HepG2 (cell line): ENCODE results near the gene PARP14. TPM values are rescaled to one million over a fixed set of nuclear protein-coding genes. Genes with fewer than 3 reads are reported as not detected.

ENCODE experiments used
- ATAC-seq: fragments of 200-7000 bp; cut with Tn5 transposase; 3 replicates; pipeline ENCODE4 v1.9.1; 2020; ENCODE audit warnings: mild to moderate bottlenecking, moderate library complexity
- BruUV-seq: library from RNA; stranded (reverse); fragments of 400-500 nt; replicated peaks from 2 replicates; lab custom pipeline; 2021; lab: Mats Ljungman, UMichigan
- CTCF ChIA-PET: fragments of 300-600 bp; formaldehyde crosslinking; extraction: SDS; loops from one replicate; lab custom pipeline; 2021; ENCODE audit warnings: low total read pairs, inconsistent platforms, low intra/inter-chr PET ratio; lab: Yijun Ruan, JAX
- POLR2A ChIA-PET: fragments of 350-600 bp; sonication (Branson Sonifier 250); formaldehyde crosslinking; loops from one replicate; lab custom pipeline; 2020; ENCODE audit warnings: antibody characterized with exemption, inconsistent platforms; lab: Yijun Ruan, JAX
- DNase-seq: peaks from one replicate; pipeline ENCODE4 v3.0.0-alpha.2; 2015; ENCODE audit warnings: low spot score
- FAIRE-seq: peaks from 3 replicates; lab custom pipeline; 2011; peaks lifted over from hg19 to GRCh38; lab: Jason Lieb, UNC
- H2AFZ ChIP-seq: one replicate; pipeline ENCODE4 v1.6.1; 2011; ENCODE audit warnings: low read length, inconsistent platforms
- H3K27ac ChIP-seq: fragments of 300-600 bp; 3 replicates; pipeline ENCODE4 v1.8.0; 2011; ENCODE audit warnings: mixed run types, mild to moderate bottlenecking, mixed read lengths, low read length, inconsistent platforms; ENCODE audit not compliant: insufficient read depth; ENCODE audit errors: extremely low read length
- H3K27me3 ChIP-seq, 2 experiments: fragments of 200-600 bp in 1 of 2; 2 replicates in 1 of 2; 3 replicates in 1 of 2; pipeline versions ENCODE4 v1.6.0 to v1.8.0; 2011; ENCODE audit warnings: low read length in 2 of 2, mild to moderate bottlenecking in 2 of 2, moderate library complexity in 2 of 2, inconsistent platforms in 1 of 2; ENCODE audit not compliant: insufficient read depth in 2 of 2, control insufficient read depth in 1 of 2
- H3K36me3 ChIP-seq, 2 experiments: fragments of 200-600 bp in 1 of 2; replicated peaks in 1 of 2; 2 replicates in 1 of 2; 3 replicates in 1 of 2; pipeline versions ENCODE4 v1.5.1 to v1.8.0; 2011; ENCODE audit warnings: low read length in 2 of 2, inconsistent platforms in 1 of 2; ENCODE audit not compliant: insufficient read depth in 2 of 2, control insufficient read depth in 1 of 2
- H3K4me1 ChIP-seq: 2 replicates; pipeline ENCODE4 v1.5.1; 2012; ENCODE audit warnings: low read length, inconsistent platforms; ENCODE audit not compliant: insufficient read depth
- H3K4me2 ChIP-seq: 2 replicates; pipeline ENCODE4 v1.6.0; 2011; ENCODE audit warnings: low read depth, low read length, inconsistent platforms
- H3K4me3 ChIP-seq, 3 experiments: fragments of 200-600 bp in 1 of 3; sonication (generic), shearing (Covaris generic) in 1 of 3; replicated peaks in 1 of 3; 2 replicates each; pipeline ENCODE4 v1.5.1; 2011 to 2016; ENCODE audit warnings: low read length in 3 of 3, inconsistent platforms in 2 of 3, low read depth in 2 of 3, mild to moderate bottlenecking in 2 of 3, control low read depth in 1 of 3, mixed read lengths in 1 of 3; ENCODE audit not compliant: insufficient read depth in 1 of 3
- H3K79me2 ChIP-seq: one replicate; pipeline ENCODE4 v1.6.1; 2011; ENCODE audit warnings: low read length, inconsistent platforms; ENCODE audit not compliant: insufficient read depth
- H3K9ac ChIP-seq: 2 replicates; pipeline ENCODE4 v1.6.0; 2011; ENCODE audit warnings: mild to moderate bottlenecking, low read depth, low read length, inconsistent platforms; ENCODE audit not compliant: insufficient read depth
- H3K9me3 ChIP-seq: 2 replicates; pipeline ENCODE4 v1.5.1; 2012; ENCODE audit warnings: mild to moderate bottlenecking, low read length
- H4K20me1 ChIP-seq: 2 replicates; pipeline ENCODE4 v1.6.0; 2011; ENCODE audit warnings: inconsistent platforms, mild to moderate bottlenecking, low read length, moderate library complexity; ENCODE audit not compliant: insufficient read depth
- CREM ChIP-seq, 2 experiments: sonication (generic) in 1 of 2; formaldehyde crosslinking in 1 of 2; IDR thresholded peaks; 2 replicates each; pipeline versions ENCODE4 v1.4.0 to v1.6.1; 2016 to 2020; ENCODE audit warnings: antibody characterized with exemption in 1 of 2, mild to moderate bottlenecking in 1 of 2, missing genetic modification reagents in 1 of 2
- DBP ChIP-seq: sonication (generic); formaldehyde crosslinking; IDR thresholded peaks from 2 replicates; pipeline ENCODE4 v1.4.0; 2020; ENCODE audit warnings: missing genetic modification reagents; ENCODE audit errors: not compliant biosample characterization
- FOXK2 ChIP-seq: fragments of 450-650 bp; IDR thresholded peaks from 2 replicates; pipeline ENCODE4 v1.6.1; 2016
- GZF1 ChIP-seq: sonication (generic); formaldehyde crosslinking; IDR thresholded peaks from 2 replicates; pipeline ENCODE4 v1.5.1; 2020; ENCODE audit warnings: mild to moderate bottlenecking, missing genetic modification reagents
- TCF7L2 ChIP-seq: IDR thresholded peaks from 2 replicates; pipeline ENCODE4 v1.6.1; 2011; ENCODE audit warnings: mild to moderate bottlenecking, low read depth, low read length, moderate library complexity
- TMF1 ChIP-seq: sonication (generic); formaldehyde crosslinking; IDR thresholded peaks from 2 replicates; pipeline ENCODE4 v1.8.1; 2022; ENCODE audit warnings: low read depth, missing genetic modification reagents
- in situ Hi-C: cut with HindIII; loops from 2 replicates; pipeline ENCODE4 v1.10.0; 2017; ENCODE audit warnings: low pct_unique_long_range_greater_than_20kb; ENCODE audit not compliant: extremely low pct_ligation_motif_present
- intact Hi-C: fragments of 100-400 bp; cut with micrococcal nuclease; formaldehyde crosslinking; loops from one replicate; pipeline ENCODE4 v1.10.0; 2022; ENCODE audit not compliant: unreplicated experiment
- polyA plus RNA-seq, 8 experiments: library from polyadenylated mRNA; depleted of rRNA in 3 of 8; stranded (reverse) in 7 of 8; unstranded in 1 of 8; fragments of >200 nt; fragmentation: Illumina TruSeq in 4 of 8; extraction: Trizol in 4 of 8; gene quantifications; 2 replicates each; pipeline versions ENCODE4 v1.2.1 to v1.2.3, GENCODE V29; 2011 to 2016; ENCODE audit warnings: low read depth in 4 of 8, missing spikeins in 1 of 8, mixed read lengths in 1 of 8; ENCODE audit not compliant: insufficient read depth in 1 of 8
- total RNA-seq, 5 experiments: library from RNA; depleted of rRNA; stranded (reverse); fragments of >200 nt; fragmentation: Illumina TruSeq; extraction: Trizol; gene quantifications; 2 replicates each; pipeline ENCODE4 v1.2.3, GENCODE V29; 2016; ENCODE audit warnings: low read depth in 1 of 5
- TF ChIP-seq, protein P1 (sequence below): sonication (generic); formaldehyde crosslinking; IDR thresholded peaks from 2 replicates; pipeline ENCODE4 v1.4.0; 2020; ENCODE audit warnings: mild to moderate bottlenecking, missing genetic modification reagents
- TF ChIP-seq, protein P2 (sequence below): sonication (generic); formaldehyde crosslinking; IDR thresholded peaks from 2 replicates; pipeline ENCODE4 v1.9.0; 2021; ENCODE audit warnings: missing genetic modification reagents, borderline replicate concordance

PARP14 gene
- total and polyA plus RNA-seq, 2 of the 13 experiments (the other 11 are each of a cell fraction or from before 2014, with no cell fraction given) = 9.0 to 19.1 TPM

DNA sequence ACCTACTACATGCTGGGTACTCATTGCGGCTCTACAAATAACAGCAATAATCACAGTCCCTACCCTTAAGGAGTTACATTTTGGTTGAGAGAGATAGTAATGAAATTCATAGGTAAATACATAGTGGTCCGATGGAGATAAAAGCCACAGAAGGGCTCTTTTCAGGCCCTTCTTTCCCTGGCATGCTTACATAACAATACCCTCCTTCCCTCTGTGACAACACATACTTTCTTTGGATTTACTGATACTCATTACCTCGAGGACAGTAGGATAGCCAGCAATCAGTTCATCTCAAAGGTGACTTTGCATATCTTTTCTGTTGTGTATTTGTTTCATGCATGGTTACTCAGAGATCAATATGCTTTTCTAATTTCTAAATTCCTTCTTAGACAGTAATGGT is 58.5 kb downstream of the PARP14 start (continued):
- TF ChIP-seq DBP = no peak
- no peak for TF ChIP-seq CREM (IDR thresholded peaks at IDR 0.05)
- no peak for TF ChIP-seq CREM (CRISPR knock-in tag; IDR thresholded peaks at IDR 0.05)
- no peak for TF ChIP-seq FOXK2
- TF ChIP-seq, protein P1, sequence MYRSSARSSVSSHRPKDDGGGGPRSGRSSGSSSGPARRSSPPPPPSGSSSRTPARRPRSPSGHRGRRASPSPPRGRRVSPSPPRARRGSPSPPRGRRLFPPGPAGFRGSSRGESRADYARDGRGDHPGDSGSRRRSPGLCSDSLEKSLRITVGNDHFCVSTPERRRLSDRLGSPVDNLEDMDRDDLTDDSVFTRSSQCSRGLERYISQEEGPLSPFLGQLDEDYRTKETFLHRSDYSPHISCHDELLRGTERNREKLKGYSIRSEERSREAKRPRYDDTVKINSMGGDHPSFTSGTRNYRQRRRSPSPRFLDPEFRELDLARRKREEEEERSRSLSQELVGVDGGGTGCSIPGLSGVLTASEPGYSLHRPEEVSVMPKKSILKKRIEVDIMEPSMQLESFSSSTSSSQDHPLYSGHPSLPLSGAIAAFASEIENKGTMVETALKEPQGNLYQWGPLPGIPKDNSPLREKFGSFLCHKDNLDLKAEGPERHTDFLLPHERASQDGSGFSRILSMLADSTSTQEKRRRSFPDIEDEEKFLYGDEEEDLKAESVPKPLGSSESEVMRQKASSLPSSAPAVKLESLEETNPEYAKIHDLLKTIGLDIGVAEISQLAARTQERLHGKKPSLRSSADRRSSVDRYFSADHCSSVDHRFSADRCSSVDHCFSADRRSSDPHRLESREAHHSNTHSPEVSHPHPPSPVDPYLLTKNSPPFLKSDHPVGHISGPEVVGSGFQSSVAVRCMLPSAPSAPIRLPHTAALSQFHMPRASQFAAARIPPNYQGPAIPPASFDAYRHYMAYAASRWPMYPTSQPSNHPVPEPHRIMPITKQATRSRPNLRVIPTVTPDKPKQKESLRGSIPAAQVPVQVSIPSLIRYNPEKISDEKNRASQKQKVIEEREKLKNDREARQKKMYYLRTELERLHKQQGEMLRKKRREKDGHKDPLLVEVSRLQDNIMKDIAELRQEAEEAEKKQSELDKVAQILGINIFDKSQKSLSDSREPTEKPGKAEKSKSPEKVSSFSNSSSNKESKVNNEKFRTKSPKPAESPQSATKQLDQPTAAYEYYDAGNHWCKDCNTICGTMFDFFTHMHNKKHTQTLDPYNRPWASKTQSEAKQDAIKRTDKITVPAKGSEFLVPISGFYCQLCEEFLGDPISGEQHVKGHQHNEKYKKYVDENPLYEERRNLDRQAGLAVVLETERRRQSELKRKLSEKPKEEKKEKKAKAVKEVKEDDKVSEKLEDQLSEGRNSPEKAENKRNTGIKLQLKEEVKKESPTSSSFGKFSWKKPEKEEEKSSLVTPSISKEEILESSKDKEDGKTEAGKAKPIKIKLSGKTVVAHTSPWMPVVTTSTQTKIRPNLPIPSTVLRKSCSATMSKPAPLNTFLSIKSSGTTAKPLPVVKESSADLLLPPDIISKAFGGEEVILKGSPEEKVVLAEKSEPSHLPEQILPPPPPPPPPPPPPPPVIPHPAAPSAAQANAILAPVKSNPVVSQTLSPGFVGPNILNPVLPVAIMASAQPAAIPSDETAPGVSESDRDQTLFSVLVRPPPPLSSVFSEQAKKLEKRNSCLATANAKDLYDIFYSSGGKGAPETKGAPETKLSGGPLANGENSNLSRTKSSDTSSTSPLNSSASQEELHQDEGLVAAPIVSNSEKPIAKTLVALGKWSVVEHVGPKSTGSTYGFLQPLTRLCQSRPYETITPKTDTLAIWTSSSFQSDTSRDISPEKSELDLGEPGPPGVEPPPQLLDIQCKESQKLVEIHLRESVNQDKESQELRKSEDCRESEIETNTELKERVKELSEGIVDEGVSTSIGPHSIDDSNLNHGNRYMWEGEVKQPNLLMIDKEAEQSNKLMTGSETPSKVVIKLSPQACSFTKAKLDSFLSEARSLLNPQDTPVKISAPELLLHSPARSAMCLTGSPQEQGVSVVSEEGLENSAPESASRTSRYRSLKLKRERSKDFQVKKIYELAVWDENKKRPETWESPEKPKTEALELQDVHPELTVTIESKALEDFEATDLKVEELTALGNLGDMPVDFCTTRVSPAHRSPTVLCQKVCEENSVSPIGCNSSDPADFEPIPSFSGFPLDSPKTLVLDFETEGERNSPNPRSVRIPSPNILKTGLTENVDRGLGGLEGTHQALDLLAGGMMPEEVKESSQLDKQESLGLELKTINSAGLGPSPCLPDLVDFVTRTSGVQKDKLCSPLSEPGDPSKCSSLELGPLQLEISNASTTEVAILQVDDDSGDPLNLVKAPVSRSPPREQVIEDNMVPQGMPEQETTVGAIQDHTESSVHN = no peak

DNA sequence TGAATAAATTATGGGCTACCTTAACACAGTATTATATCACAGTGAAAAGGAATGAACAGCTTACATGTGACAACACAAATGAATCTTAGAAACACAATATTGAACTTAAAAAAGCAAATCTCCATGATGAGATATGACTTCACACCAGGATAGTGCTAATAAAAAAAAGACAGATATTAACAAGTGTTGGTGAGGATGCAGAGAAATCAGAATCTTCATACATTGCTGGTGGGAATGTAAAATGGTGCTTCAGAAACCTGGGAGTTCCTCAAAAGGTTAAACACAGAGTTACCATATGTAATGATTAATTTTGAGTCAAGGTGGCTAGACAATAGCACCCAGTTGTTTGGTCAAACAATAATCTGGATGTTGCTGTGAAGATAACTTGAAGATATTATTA is 61.6 kb downstream of the PARP14 start:
- FAIRE-seq (no peak), DNase-seq (no peak), ATAC-seq (no peak)
- Histone ChIP-seq H3K4me3 (no peak overlapping the region), H3K4me1 (no peaks in the 10 kb centered on the region), H3K9me3 (no peaks in the 10 kb centered on the region), H2AFZ (no peak overlapping the region), H3K4me2 (no peak overlapping the region), H3K9ac (no peak overlapping the region), H3K36me3 (0 out of 5 replicates have a peak, but pooled peaks cover 0 to 3% of the 10 kb centered on the region in 2 experiments), H3K27me3 (no peaks in the 10 kb centered on the region), H4K20me1 (no peaks in the 10 kb centered on the region), H3K27ac (no peak overlapping the region), H3K79me2 (no peaks in the 10 kb centered on the region)
- in situ Hi-C loops = no loop called here
- intact Hi-C loops = no loop called here
- ChIA-PET CTCF (no interaction called here), POLR2A (no interaction called here)
- no TSS peak for BruUV-seq
- TF ChIP-seq, protein P2, sequence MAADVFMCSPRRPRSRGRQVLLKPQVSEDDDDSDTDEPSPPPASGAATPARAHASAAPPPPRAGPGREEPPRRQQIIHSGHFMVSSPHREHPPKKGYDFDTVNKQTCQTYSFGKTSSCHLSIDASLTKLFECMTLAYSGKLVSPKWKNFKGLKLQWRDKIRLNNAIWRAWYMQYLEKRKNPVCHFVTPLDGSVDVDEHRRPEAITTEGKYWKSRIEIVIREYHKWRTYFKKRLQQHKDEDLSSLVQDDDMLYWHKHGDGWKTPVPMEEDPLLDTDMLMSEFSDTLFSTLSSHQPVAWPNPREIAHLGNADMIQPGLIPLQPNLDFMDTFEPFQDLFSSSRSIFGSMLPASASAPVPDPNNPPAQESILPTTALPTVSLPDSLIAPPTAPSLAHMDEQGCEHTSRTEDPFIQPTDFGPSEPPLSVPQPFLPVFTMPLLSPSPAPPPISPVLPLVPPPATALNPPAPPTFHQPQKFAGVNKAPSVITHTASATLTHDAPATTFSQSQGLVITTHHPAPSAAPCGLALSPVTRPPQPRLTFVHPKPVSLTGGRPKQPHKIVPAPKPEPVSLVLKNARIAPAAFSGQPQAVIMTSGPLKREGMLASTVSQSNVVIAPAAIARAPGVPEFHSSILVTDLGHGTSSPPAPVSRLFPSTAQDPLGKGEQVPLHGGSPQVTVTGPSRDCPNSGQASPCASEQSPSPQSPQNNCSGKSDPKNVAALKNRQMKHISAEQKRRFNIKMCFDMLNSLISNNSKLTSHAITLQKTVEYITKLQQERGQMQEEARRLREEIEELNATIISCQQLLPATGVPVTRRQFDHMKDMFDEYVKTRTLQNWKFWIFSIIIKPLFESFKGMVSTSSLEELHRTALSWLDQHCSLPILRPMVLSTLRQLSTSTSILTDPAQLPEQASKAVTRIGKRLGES (CRISPR knock-in tag) = no peak
- TF ChIP-seq TCF7L2 (no peak), TMF1 (CRISPR knock-in tag) (no peak), GZF1 (no peak)
